ENCODE measurements around the gene DNAJC18.
A peak's percentile ranks its signal among the peaks of the same experiment; 100 is the strongest.

Gene DNAJC18

DNA sequence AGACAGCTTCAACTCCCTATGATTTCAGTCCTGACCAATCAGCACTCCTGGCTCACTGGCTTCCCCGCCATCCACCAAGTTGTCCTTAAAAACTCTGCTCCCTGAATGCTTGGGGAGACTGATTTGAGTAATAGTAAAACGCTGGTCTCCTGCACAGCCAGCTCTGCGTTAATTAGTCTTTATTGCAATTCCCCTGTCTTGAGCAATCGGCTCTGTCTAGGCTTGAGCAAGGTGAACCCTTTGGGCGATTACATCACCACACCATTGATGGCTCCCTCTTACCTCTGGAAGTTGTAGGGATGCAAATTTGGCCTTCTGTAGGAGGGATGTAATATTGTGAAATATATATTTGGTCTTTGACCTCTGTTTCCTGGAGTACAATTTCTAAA, 53.3 kb downstream of the DNAJC18 start:
- no peak for DNase-seq

DNA sequence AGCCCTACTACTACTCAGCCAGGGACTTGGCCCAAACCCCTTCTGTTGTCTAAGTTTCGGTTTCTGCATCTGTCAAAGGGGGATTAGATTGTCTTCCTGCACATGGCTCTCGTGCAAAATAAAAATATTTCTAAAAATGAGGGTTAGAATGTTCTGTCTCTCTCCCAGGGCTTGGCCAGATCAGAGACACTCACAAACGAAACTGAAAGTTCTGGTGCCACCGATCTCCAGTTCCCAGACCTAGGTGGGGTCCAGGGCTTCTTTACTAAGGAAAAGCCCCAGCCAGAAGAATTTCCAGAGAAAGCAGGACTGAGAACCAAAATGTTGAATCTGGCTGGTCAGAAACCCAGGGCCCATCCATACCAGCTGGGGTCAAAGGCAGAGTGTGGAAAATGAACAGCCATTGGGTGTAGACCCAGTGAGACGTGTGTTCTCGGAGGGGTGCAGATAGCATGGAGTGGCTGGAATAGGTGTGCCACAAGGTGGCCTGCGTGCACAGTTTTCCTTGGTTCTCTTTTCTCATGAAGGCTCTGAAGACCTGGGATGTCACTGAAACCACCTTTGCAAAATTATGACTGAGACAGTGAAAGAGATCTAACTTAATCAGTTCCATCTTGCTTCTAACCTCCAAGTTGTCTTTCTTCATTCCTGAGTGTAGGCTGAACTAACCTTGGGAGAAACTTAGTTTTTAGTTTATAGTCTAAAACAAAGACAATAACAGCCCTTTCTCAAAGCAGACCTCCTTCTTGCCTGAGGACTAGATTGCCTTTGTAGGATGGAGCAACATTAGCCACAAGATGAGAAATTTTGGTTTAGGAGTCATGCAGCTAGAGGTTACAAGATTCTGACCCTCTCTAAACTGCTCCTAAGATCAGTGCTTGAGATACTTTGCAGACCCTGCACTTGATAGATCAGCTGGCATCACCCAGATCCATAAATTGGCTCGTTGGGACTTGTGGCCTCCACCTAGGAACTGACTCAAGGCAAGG, 54.0 kb downstream of the DNAJC18 start:
- no peak for DNase-seq

DNA sequence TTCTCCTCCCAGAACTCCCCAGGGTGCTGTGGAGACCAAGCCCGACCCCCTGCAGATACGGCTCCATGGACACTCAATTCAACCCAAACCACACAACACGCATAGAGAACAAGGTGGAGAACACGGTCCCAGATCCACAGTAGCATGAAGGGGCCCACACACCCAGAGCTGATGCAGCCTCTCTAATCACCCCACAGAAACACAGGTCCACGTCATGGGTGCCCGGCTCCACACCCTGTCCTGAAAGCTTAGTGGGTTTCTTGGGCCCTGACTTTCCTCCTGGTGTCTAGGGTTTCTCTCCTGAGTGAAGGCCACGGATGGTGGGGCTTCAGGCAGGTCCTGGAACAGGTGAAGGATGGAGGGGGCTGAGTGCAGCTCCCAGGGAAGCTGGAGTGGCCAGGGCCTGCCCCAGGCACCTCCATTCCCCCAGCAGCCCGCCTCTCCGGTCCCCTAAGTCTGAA, 54.7 kb downstream of the DNAJC18 start:
- DNase-seq: no peak

DNA sequence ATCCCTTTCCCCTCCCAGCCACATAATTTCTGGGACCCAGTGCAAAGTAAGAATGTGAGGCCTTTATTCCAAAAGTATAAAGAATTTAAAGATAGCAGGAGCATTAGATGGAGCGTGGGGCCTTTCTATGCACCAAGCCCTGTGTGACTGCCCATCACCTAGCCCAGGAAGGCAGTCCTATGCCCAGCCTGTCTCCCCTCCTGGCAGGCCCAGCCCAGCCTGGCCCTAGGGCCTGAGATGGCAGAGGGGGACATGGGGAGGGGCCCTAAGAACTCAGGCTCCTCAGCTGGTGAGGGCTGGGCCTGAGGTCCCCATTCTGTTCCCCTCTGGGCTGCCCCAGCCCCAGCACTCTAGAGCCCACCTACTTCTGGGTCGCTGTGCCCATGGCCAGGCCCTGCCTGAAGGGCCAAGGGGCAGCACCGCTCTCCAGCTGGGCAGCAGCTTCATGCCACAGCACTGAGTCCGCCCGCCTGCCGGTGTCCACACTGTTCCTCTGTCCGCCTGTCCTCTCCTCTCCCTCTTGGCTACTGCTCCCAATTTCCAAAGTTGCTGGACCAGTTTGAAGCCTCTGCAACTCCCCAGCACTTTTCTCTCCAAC, 55.2 kb downstream of the DNAJC18 start:
- DNase-seq: no peak

DNA sequence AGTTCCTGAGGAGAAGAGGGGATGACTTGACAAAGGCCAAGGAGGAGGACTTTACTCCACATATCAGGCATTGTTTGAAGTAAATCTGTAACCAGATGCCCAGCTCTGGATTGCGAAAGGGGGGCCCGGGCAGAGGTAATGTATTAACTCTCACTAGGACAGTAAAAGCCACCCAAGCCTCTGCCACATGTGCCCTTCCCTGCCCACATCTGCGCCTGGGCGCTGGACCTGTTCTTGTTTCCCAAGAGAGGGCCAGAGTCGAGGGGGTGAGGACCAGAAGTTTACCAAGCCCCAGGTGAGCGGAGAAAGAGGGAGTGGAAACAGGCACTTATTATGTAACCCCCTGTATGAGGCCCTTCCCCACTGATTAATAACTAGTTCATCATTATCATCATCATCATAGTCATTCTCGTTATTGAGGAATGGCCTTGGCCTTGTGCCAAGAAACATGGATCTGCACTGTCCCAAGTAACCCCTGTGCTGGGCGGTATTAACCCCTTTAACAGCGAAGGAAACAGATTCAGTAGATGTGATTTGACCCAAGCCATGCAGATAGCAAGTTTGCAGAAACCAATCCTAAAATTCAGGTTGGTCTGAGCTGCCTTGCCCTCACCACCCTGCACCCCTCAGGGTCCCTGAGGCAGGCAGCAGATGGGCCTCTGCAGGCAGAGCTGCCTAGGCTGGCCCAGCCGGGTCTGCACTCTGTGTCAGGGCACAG, 55.9 kb downstream of the DNAJC18 start, which contains the start of gene SLC23A1:
Gene SLC23A1, minus strand, starts transcription at position 23 of the 718 bp plus-strand sequence. CDS start 44 bp downstream, outside the sequence.
- DNase-seq: no peak

DNA sequence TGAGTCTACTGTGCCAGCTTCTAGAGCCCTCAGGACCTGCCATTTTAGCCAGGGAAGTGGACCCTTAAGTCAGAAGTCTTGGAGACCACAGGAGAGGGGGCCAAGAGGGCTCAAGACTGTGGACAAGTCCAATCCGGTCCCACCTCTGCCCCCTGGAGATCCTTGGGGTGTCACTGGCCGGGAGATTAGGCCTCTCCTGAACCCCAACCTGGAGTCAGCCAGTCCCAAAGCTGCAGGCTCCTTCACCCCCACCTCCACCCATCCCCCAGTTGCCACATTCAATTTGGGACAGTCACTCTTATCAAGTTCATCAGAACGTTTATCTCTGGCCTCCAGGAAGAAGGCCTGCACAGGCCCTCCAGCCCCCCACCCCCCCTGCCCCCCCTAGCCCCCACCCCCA, 56.5 kb downstream of the DNAJC18 start:
- DNase-seq: no peak

DNA sequence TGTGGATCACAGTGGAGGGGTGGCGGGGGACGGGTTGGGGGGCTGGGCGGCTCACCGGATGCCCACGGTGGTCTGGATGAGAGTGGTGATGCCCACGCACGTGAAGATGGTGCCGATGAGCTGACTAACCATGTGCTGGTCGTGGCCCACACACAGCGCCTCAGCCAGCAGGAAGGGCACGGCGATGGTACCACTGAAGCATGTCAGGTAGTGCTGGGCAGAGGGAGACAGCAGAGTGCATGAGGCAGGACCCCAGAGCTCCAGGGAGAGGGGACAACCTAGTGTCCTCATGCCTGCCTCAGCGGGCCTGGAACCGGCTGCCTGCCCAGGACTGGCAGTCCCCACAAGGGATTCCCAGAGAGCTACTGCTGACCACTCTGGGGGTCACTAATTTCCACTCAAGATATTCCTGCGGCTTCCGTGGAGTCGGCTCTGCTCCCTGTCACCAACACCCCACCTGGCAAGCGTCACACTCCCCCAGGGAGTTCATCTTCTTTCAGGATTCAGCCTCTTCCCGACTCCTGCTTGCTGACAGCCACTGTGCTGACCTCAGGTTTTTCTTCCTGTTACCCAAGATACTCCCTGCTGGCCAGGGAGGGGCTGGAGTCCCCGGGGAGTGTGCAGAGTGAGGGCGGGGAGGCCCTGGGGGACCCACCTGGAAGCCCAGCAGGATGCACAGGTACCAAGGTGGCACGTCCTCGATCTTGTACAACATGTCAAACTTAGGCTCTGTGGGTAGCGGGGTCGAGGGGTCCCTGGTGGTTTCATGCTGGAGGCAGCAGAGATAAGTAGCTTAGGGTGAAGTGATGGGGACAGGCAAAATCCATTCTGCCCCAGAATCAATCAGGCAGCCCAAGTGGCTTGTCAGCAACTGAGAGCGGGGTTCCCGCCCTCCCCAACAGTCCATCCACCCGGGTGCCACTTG, 57.2 kb downstream of the DNAJC18 start:
- DNase-seq: no peak

DNA sequence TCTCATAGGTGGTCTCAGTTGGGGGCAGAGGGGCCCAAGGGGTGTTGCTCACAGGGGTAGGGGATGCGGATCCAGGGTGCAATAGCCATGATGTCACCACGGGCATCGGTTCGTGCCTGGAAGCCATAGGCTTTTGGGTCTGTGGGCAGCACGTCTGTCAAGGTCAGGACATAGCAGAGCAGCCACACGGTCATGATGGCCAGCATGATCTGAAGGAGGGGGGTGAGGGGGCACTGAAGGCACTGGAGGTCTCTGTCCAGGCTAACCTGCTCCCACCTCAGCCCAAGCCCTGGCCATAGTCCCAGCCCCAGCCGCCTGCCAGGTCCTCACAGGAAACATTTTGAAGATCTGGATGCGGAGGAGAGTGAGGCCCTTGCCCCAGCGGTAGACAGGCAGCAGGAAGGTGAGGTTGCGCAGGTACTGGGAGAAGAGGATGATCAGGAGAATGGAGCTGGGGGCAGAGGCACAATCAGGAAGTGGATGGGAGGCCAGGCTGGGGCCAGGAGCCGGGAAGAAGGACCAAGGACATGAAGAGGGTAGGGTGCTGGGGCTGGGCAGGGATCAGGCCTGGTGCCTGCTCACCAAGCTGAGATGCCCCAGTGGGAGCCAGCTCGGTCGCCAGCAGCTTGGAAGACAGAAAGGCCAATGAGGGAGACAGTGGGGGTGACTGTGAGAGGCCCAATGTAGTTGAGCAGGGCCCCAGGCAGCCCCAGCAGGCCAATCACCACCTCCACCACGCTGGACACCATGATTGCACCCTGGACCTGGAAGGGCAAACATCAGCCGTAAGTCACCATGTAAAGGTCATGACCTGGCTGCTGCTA, 59.5 kb downstream of the DNAJC18 start:
- no peak for DNase-seq

DNA sequence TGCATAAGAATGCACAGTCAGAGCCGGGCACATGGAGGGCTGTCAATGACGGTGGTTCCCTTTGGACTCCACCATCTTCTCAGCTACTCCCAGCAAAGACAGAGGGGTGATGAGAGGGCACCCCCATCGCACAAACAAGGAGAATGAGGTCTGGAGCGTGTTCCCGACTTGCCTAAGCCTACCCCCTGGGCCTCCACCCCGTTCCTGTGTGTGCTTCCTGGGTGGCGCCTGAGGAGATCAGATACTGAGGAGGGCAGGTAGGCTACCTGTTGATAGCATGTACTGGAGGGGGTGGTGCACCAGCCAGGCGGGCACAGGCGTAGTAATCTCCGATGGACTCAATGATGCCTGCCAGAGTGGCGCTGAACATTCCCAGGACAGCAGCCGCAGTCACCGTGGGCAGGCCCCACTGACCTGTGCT, 60.4 kb downstream of the DNAJC18 start:
- no peak for DNase-seq

DNA sequence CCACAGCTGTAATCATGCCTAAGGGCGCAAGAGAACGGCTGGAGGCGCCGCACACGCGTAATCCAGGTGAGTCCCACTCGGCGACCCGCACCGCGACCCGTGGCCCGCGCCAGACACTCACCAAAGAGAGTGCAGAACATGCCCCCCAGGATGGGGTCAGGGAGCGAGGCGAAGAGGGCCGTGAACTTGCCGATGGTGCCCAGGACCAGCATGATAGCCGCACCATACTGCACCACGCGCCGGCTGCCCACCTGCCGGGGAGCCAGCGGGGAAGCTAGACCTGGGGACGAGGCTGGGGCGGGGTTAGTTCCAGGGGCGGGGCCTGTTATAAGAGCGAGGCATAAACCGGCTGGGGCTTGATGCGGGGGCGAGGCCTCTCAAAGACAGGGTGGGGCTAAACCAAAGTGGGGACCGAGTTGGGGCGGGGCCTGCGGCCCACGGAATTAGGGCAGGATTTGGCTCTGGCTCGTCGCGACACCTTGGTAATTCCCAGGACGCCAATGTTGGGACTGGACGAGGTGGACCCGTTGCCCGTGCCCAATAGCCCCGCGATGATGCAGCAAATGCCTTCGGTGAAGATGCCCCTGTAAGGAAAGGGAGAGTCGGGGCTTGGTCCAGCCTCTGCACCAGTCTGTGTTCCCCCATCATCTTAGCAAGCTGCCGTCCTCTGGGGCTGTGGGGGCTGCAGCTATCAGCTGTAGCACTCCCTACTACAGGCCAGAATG, 61.1 kb downstream of the DNAJC18 start:
- no peak for DNase-seq

DNA sequence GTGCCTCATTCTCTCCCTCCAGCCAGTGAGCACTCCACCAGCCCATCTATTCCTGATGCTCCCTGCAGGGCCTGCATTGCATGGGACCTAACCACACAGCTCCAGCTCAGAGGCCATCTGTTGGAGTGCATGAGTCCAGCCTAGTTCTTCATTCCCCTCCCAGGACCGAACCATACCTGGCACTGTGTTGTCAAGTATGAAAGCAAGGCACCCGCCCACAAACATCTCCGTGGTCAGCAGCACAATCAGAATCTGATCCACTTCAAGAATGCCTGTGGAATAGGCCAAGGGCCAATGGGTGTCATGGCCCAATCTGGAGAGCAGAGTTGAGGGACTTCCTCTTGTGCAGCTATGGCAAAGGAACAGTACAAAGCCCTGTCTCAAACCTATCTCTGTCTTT, 62.1 kb downstream of the DNAJC18 start:
- no peak for DNase-seq

DNA sequence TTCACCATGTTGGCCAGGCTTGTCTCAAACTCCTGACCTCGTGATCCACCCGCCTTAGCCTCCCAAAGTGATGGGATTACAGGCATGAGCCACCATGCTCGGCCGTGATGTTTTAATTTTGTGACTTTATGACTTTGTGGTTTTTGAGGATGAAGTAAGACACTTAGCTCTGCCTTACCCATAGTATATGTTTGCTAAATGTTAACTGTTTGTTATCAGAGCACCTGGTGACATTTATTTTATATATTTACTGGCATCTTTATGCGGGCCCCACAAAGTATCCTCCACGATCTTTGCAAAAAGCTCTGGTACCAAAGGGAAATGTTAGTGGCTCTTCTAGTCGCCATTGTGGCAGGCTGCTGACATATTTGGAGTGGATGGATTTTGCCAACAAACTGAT, 63.0 kb downstream of the DNAJC18 start:
- no peak for DNase-seq

DNA sequence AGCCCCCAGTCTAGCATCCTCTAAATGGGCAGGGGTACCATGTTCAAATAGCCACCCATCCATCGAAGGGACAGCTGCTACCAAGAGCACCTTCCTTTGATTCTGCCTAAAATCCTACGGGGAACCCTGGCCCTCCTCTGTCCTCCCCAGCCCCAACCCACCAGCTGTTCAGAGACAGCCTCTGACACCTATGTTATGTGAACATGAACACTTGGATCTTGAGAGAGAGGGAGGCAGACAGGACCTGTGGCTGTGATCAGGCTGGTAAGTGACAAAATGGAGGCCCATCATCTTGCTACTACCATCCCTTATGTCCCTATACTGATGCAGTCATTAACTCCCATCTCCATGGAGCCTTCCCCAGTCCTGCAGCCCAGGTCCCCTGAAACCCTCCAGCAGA, 64.4 kb downstream of the DNAJC18 start:
- DNase-seq: no peak

DNA sequence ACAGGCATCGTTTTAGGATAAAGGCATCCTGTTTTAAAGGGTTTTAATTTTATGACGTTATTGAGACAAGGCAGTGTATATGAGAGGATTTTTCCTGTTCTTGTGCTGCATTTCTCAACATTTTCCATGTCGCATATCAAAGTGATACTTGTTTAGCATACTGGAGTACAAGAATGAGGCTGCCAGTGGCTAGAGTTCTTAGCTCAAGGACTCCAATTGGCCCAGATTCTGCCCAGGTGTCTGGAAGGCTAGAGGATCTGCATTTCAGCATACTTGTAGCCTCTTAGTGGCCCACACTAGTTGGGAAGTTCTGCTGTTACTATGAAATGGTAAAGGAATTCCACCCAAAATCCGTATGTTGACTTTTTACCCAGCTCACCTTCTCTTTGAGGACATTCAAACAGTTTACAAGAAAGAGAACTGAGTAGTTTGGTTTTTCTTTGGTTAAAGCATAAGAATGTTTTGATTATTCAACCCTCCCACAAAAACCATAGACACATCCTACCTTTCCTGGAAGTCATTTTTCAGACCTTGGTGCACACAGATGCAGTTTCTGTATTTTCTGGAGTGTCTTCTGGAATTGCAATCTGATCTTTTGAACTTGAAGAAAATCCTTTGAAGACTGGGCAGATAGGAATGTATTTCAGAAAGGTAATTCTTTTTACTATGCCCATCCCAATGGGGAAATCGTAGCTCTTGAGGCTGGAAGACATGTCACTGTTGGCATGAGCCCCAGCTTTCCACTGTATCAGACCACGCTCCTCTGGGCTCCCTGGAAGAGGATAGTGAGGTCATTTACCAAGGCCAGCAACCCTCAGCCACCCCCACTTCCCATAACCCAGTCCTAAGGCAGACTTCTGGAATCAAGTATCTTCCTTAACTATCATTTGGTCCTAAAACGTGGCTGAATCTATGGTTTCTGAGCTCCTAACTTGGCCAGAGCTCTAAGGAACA, 67.6 kb downstream of the DNAJC18 start:
- no peak for DNase-seq

DNA sequence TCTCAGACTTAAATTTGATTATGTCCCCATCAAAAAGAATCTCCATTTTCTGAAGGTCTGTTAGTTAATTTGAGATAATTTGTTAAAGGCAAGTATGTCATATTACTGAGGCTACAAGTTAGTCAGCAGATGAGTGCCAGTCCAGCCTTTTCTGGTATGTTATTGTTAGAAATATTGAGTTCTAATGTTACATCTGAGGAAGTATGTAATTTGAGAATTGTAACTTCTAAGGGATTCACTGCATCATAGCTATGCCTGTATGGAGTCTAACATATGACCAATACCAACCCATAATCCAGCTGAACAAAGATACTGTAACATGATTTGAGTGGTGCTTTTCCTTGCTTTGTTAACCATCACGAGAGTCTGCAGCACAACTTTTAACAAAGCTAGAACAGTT, 70.1 kb downstream of the DNAJC18 start:
- peak; percentile 84 for DNase-seq

DNA sequence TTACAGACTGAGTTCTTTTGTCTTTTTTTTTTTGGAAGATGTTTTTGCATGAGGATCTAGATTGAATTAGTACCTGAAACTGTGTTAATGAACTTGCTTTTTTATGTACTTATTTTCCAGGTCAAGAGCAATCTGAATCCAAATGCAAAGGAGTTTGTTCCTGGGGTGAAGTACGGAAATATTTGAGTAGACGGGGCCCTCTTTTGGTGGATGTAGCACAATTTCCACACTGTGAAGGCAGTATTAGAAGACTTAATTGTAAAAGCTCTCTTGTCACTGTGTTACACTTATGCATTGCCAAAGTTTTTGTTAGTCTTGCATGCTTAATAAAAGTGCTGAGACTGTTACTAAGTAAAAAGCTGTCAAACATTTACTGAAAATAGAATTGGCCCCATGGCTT, 70.7 kb downstream of the DNAJC18 start:
- DNase-seq: peak; percentile 16

DNA sequence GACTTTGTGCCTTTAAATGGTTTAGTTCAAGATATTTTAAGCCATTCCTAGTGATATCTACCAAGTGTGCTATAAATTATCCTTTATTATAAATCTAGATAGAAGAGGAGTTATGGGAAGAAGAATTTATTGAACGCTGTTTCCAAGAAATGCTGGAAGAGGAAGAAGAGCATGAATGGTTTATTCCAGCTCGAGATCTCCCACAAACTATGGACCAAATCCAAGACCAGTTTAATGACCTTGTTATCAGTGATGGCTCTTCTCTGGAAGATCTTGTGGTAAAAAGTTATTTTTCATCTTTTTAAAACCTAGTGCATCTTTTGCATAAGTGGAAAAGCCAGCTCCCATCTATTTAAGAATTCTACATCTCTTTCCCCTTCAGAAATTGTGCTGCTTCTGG, 74.9 kb downstream of the DNAJC18 start:
- no peak for DNase-seq

DNA sequence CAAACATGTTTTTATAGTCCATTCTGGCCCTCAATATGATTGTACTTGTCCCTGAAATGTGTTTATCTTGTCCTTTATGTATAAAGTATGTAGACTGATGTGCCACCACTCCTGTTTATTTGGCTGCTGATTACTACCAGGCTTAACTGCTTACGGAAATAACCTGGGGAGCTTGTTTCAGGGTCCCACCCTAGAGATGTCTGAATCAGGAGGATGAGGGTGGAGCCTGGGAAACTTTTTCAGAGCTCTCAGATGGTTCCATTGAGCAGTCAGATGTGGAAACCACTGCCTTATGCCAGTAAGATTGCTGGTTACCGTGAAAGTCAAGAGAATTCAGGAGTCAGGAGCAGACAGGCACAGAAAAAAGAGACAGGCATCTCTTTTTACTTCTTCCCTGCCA, 75.4 kb downstream of the DNAJC18 start:
- no peak for DNase-seq

DNA sequence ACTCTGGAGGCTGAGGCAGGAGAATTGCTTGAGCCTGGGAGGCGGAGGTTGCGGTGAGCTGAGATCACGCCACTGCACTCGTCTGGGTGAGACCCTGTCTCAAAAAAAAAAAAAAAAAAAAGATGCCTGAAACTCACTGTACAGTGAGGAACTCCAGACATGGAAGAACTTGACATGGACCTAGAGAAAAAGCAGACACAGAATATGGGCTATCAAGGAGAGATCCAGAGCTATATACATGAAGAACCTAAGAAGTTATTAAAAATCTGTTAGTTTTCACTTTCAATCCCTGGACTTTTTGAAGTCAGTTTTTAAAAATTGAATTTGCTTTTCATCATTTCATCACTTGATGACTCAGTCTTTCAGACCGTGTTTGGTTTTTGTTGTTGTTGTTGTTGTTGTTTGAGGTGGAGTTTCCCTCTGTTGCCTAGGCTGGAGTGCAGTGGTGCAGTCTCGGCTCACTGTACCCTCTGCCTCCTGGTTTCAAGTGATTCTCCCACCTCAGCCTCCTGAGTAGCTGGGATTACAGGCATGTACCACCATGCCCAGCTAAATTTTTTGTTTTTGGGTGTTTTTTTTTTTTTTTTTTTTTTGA, 77.4 kb downstream of the DNAJC18 start:
- no peak for DNase-seq

All from fibroblast of skin of back (primary cell).